Activated CD4-positive, alpha-beta T cell treated with anti-CD3 and anti-CD28 coated beads, Interleukin-2, amount 50 U/mL, for 24 hours (primary cell): ENCODE data around the gene TBC1D22B.

Experiments used
- DNase-seq, 2 donors: peaks; one replicate each; pipeline ENCODE4 v3.0.0-alpha.2; 2020; ENCODE audit warnings: low read depth in 1 of 2, low spot score in 1 of 2

Gene TBC1D22B

DNA sequence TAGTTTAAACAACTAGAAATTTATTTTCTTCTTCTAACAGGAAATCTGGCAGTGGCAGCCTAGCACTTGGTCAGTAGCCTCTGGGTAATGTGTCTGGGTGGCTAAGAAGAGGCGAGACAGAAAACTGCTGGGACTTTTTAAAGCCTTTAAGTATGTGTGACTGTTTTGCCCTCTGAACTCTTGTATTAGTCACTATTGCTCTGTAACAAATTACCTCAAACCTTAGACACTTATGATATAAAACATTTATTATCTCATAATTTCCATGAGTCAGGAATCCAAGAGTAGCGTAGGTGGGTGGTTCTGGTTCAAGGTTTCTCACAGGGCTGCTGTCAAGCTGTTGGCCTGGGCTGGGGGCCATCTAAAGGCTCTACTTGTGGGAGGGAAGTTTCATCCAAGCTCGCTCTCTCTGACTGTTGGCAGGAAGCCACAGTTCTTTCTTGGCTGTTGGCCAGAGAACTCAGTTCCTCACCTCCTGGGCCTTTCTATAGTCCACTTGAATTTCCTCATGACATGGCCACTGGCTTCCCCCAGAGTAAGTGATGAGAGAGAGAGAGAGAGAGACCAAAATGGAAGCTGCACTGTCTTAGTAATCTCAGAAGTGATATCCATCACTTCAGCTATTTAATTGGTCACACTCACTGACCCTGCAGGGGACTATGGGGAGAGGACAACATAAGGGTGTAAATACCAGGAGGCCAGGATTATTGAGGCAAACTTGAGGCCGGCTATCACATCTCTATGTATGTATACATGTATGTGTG lies 17.4 kb upstream of the TBC1D22B start:
- DNase-seq = peak; percentile 49 to 82

- DNase-seq = no peak
Observed at GRCh38 chr6:37241131-37241530, 16.4 kb upstream of the TBC1D22B start.

GRCh38 chr6:37241775-37242428 lies 15.7 kb upstream of the TBC1D22B start:
- no peak for DNase-seq

GRCh38 chr6:37242429-37243052 lies 15.0 kb upstream of the TBC1D22B start:
- DNase-seq = no peak

GRCh38 chr6:37243131-37243815 lies 14.3 kb upstream of the TBC1D22B start:
- DNase-seq = no peak

GRCh38 chr6:37243816-37244370 lies 13.7 kb upstream of the TBC1D22B start:
- no peak for DNase-seq

GRCh38 chr6:37244430-37245310 lies 12.9 kb upstream of the TBC1D22B start:
- DNase-seq = no peak

- DNase-seq = no peak
Observed at GRCh38 chr6:37251211-37251780, 6.3 kb upstream of the TBC1D22B start.

GRCh38 chr6:37253486-37254007 lies 4.0 kb upstream of the TBC1D22B start:
- DNase-seq = no peak

GRCh38 chr6:37254881-37255280 lies 2.7 kb upstream of the TBC1D22B start:
- no peak for DNase-seq

DNA sequence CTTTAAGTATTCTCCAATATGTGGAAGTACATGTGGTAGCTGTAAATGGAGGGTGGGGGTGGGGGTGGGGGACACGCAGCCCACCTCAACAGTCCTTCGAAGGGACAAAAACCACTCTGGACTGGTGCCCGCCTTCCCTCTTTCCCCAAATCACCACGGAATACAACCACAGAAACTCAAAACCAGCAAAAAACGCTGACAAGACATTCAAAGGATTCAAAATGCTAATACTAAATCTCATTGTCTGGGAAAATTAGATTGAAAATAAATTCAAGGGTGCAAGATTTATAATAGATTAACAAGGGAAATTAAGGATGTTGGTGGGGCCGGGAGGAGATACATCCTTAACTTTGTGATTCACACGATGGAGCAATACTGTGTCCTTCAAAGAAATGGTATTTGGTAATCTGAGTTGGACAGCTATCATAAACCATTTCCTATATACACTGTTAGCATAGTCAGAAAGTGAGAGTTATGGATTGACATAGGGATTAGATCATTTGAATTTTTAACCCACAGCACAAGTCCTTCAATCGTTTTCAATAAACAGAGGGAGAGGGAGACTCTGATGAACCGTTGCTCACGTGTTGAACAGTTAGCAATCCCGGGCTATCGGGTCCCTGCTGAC lies 766 bp upstream of the TBC1D22B start:
- DNase-seq = no peak

DNA sequence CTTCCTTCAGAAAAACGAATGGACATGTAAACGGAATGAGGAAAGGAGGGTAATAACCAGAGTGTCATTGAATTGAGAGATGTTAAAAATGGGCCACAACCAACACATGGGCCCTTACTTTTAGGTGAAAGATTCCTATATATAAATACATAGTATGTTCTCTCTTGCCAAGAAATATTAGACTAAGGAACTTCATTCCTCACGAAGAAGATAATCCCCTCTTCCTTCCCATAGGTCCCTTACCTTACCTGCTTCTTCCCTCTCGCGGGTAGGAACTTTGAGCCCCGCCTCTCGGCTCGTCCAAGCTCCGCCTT lies 295 bp upstream of the TBC1D22B start:
- DNase-seq = no peak

GRCh38 chr6:37258405-37259105 lies 983 bp downstream of the TBC1D22B start:
- no peak for DNase-seq

DNA sequence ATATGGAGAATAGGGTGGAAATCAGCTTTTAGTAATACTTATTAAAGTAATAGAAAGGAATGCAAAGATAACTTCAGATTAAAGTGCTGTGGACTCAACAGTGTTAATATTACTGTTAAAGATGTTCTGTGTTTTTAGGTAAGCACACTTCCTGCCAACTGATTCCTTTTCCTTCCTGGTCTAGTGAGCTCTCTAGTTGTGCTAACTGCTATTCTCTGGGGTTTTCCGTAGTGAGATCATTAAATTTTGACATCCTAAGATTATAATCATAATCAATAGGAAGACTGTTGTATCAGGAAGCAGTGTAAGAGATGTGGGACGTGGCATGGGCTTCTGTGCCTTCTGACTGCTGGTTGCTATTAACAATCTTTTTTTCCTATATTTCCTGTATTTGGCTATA lies 1.6 kb downstream of the TBC1D22B start:
- no peak for DNase-seq

- DNase-seq = no peak
Observed at GRCh38 chr6:37260040-37260439, 2.5 kb downstream of the TBC1D22B start.

DNA sequence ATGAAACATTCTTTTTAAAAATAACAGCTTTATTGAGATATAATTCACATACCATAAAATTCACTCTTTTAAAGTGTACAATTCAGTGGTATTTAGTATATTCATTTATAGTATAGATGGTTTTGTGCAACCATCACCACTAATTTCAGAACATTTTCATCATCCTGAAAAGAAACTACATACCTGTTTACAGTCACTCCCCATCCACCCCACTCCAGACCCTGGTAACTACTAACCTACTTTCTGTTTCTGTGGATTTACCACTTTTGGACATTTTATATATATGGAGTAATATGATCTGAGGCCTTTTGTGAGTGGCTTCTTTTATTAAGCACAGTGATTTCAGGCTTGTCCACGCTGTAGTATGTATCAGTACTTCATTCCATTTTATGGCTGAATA lies 2.9 kb downstream of the TBC1D22B start:
- DNase-seq = no peak

- DNase-seq = no peak
Observed at GRCh38 chr6:37261198-37261597, 3.6 kb downstream of the TBC1D22B start.

DNA sequence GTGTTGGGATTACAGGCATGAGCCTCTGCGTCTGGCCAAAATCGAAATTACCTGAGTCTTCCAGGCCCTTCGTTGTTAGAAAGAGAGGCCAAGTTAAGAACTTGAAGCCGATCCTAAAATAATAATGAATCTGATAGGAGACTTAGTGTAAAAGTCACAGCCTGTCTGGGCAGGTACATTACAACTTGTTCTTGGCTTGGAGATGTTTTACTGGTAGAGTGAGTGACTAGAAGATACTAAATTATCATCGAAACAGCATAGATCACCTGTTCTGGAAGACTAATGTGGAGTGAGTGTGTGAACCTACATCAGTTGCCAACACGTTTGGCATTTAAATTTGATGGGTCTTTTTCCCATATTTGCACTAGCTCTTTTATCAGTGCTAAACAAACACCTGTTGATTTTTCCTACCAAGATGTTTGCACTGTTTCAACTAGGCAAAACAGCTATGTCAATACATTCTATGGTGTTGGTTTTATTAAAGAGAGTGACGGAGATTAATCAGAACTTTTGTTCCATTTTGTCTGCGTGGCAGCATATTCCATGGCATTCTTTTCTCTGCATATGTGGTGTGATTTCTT lies 5.0 kb downstream of the TBC1D22B start:
- no peak for DNase-seq

GRCh38 chr6:37265001-37265400 lies 7.4 kb downstream of the TBC1D22B start:
- no peak for DNase-seq
